Spinal cord (tissue), 10 donors: ENCODE measurements around the gene CFAP119. TPM values are rescaled to one million over a fixed set of nuclear protein-coding genes. Genes with fewer than 3 reads are reported as not detected.

Experiments used
- DNase-seq, 6 donors: peaks; one replicate each; pipeline versions ENCODE4 v3.0.0 to v3.0.0-alpha.2; 2013 to 2015; ENCODE audit warnings: low spot score in 6 of 6, low read depth in 4 of 6
- H3K27ac ChIP-seq: one replicate; pipeline ENCODE4 v1.5.1; 2013; ENCODE audit warnings: low read depth, low read length, control low read depth
- H3K27me3 ChIP-seq: one replicate; pipeline ENCODE4 v1.6.1; 2013; ENCODE audit warnings: low read length; ENCODE audit not compliant: control insufficient read depth, insufficient read depth
- H3K36me3 ChIP-seq: one replicate; pipeline ENCODE4 v1.6.1; 2013; ENCODE audit warnings: low read length; ENCODE audit not compliant: control insufficient read depth, insufficient read depth
- H3K4me1 ChIP-seq: one replicate; pipeline ENCODE4 v1.6.1; 2013; ENCODE audit warnings: low read length; ENCODE audit not compliant: control insufficient read depth, insufficient read depth
- H3K4me3 ChIP-seq: one replicate; pipeline ENCODE4 v1.5.1; 2013; ENCODE audit warnings: low read depth, low read length, control low read depth
- H3K9me3 ChIP-seq: one replicate; pipeline ENCODE4 v1.6.1; 2013; ENCODE audit warnings: low read length; ENCODE audit not compliant: control insufficient read depth, insufficient read depth
- WGBS: methylation state at CpG from one replicate; pipeline ENCODE4 v1.1.5; 2013; ENCODE audit warnings: missing lambda C conversion rate; ENCODE audit not compliant: insufficient coverage; 5-methylcytosine and 5-hydroxymethylcytosine counted together
- polyA plus RNA-seq, 2 donors: library from polyadenylated mRNA; unstranded; fragments of 120-200 nt; gene quantifications; one replicate each; pipeline ENCODE4 v1.2.1, GENCODE V29; 2013; ENCODE audit not compliant: insufficient read length in 2 of 2
- small RNA-seq: library from RNA; depleted of rRNA; stranded (forward); fragments of <200 nt; gene quantifications from one replicate; pipeline ENCODE3, GENCODE V24; 2014; ENCODE audit warnings: low replicate concordance
- total RNA-seq, 2 donors: library from RNA; depleted of rRNA in 1 of 2; stranded (reverse); fragments of 120-200 nt in 1 of 2; fragments of >200 nt in 1 of 2; gene quantifications; one replicate each; pipeline versions ENCODE4 v1.2.3 to v1.2.4, GENCODE V29; 2013 to 2014
- donor health status: healthy.

Gene CFAP119
- total and polyA plus RNA-seq, 4 donors, result 3.3 to 19.1 (median 13.6) TPM

DNA sequence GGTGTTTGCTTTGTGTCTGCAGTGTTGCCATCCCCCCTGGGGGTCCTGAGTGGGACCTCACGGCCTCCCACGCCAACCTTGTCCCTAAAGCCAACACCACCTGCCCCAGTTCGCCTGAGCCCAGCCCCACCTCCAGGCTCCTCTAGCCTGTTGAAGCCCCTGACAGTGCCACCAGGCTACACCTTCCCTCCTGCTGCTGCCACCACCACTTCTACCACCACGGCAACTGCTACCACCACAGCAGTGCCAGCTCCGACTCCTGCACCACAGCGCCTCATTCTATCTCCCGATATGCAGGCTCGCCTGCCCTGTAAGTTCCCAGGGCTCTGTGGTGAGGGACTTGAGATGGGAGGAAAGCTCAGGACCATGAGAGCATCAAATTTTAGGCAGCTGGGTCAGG lies 40.7 kb downstream of the CFAP119 start:
- H3K4me3 ChIP-seq, result no peak overlapping the region
- H3K36me3 ChIP-seq, result peaks cover 90% of the 10 kb centered on the region
- no peak for DNase-seq
- H3K27me3 ChIP-seq, result no peaks in the 10 kb centered on the region
- 99% methylated on average over 6 of the region's 8 CpGs for WGBS
- peaks cover 3% of the 10 kb centered on the region for H3K4me1 ChIP-seq
- H3K9me3 ChIP-seq, result no peaks in the 10 kb centered on the region
- H3K27ac ChIP-seq, result no peak overlapping the region

DNA sequence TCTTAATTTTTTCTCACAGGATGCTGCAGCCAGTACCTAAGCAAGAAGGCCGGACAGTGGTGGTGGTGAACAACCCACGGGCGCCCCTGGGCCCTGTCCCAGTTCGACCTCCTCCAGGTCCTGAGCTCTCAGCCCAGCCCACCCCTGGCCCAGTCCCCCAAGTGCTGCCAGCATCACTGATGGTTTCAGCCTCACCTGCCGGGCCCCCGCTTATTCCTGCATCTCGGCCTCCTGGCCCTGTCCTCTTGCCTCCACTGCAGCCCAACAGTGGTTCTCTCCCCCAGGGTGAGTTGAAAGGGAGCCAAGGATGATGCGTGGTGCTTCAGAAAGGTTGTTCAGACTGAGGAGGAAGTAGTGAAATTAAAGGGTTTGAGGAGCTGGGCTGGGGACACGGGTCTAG lies 41.2 kb downstream of the CFAP119 start:
- no peak overlapping the region for H3K4me3 ChIP-seq
- no peak for DNase-seq
- no peak overlapping the region for H3K27ac ChIP-seq
- H3K36me3 ChIP-seq, result peaks cover 91% of the 10 kb centered on the region
- no peaks in the 10 kb centered on the region for H3K9me3 ChIP-seq
- no peaks in the 10 kb centered on the region for H3K27me3 ChIP-seq
- H3K4me1 ChIP-seq, result peaks cover 3% of the 10 kb centered on the region
- 97% methylated on average over 8 of the region's 9 CpGs for WGBS

DNA sequence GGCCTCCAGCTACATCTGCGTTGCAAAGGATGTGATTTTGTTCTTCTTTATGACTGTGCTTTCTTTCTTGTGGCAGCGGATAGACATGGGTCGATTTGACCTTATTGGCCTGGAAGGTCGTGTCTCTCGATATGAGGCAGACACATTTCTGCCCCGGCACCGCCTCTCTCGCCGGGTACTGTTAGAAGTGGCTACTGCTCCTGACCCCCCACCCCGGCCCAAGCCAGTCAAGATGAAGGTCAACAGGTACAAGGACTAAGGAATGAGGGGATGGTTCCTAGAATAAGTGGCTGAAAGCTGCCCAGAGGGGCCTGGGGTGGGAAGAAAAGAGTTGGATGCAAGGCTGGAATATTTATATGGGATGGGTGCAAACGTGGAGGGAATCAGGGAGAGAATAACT lies 41.8 kb downstream of the CFAP119 start:
- peaks cover 3% of the 10 kb centered on the region for H3K4me1 ChIP-seq
- H3K27ac ChIP-seq, result no peak overlapping the region
- 96% methylated on average over 9 of the region's 11 CpGs for WGBS
- H3K4me3 ChIP-seq, result no peak overlapping the region
- H3K27me3 ChIP-seq, result no peaks in the 10 kb centered on the region
- no peaks in the 10 kb centered on the region for H3K9me3 ChIP-seq
- peaks cover 89% of the 10 kb centered on the region for H3K36me3 ChIP-seq
- no peak for DNase-seq

DNA sequence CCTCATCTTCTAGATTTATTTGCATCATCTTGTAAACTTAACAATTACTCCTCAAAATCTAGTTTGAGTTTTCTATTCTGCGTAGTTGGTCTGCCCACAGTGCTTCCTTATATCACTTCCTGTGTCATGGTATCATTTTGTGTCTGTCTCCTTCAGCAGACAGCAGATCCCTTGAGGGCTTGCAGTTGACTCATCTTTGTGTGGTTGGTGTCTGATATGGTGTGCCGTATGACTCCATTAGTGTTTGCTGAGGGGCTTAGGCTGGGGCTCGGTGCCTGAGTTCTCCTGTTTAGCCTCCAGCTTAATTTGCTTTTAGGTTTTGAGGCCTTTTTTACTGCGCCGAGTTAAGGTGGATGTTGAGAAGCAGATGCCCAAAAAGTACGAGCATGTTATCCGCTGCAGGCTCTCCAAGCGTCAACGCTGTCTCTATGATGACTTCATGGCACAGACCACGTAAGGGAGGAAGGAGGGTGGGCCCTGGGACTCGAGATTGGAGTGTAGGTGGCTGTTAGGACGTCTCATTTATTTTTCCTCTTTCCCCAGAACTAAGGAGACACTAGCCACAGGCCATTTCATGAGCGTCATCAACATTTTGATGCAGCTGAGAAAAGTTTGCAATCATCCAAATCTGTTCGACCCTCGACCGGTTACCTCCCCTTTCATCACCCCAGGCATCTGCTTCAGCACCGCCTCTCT lies 46.0 kb downstream of the CFAP119 start:
- Histone ChIP-seq H3K4me1 (no peaks in the 10 kb centered on the region), H3K27me3 (no peaks in the 10 kb centered on the region), H3K27ac (no peak overlapping the region), H3K4me3 (no peak overlapping the region), H3K36me3 (peaks cover 87% of the 10 kb centered on the region), H3K9me3 (no peaks in the 10 kb centered on the region)
- no peak for DNase-seq
- 96% methylated on average over 10 of the region's 17 CpGs for WGBS

- Histone ChIP-seq H3K4me1 (no peaks in the 10 kb centered on the region), H3K27ac (no peak overlapping the region), H3K27me3 (no peaks in the 10 kb centered on the region), H3K36me3 (peaks cover 93% of the 10 kb centered on the region), H3K9me3 (no peaks in the 10 kb centered on the region), H3K4me3 (no peak overlapping the region)
- WGBS, result 93% methylated on average over 1 of the region's 1 CpG
- no peak for DNase-seq
These were observed 50.1 kb downstream of the CFAP119 start for GRCh38 chr16:30711712-30712111.

DNA sequence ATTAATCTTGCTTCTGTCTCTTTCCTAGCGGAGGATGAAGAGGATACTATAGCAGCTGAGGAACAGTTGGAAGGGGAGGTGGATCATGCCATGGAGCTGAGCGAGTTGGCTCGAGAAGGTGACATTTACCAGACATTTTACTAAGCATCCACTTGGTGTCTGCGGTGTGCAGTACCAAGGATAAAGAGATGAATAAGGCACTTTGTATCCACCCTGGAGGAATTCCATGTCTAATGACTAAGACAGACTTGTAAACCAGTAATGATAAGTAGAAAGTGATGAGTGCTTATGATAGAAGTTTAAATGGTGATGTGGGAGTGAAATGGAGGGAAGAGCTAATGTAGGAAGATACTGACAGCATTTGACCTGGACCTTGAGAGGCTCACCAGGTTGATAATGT lies 50.9 kb downstream of the CFAP119 start:
- Histone ChIP-seq H3K36me3 (peaks cover 90% of the 10 kb centered on the region), H3K4me1 (no peaks in the 10 kb centered on the region), H3K4me3 (no peak overlapping the region), H3K27me3 (no peaks in the 10 kb centered on the region), H3K9me3 (no peaks in the 10 kb centered on the region), H3K27ac (no peak overlapping the region)
- DNase-seq, result no peak
- 90% methylated on average over 2 of the region's 4 CpGs for WGBS

Small RNAs within 50 kb of the gene (small RNA-seq; reads per million reads assigned to genes)
- 1.6 reads per million, percentile 87 among the genes with 10 or more reads in this experiment for gene SNORA30

Other genes with a start within 250 kb of the CFAP119 start
- 10 to 100 TPM; 11.2 to 37.4 TPM for gene ZNF768, start 235.5 kb downstream of the CFAP119 start, total RNA-seq
- gene ZNF768, start 235.5 kb downstream of the CFAP119 start, polyA plus RNA-seq, result 10 to 100 TPM; 54.3 to 55.7 TPM
- gene ZNF747, start 227.2 kb downstream of the CFAP119 start, total RNA-seq, result 10 to 100 TPM in 1 of 2 donors, 1 to 10 TPM in 1; 8.8 to 13.1 TPM
- 10 to 100 TPM in 1 of 2 donors, 1 to 10 TPM in 1; 9.2 to 10.6 TPM for gene ZNF747, start 227.2 kb downstream of the CFAP119 start, polyA plus RNA-seq
- 10 to 100 TPM in 1 of 2 donors, 1 to 10 TPM in 1; 5.6 to 10.7 TPM for gene ZNF764, start 203.7 kb downstream of the CFAP119 start, total RNA-seq
- gene ZNF764, start 203.7 kb downstream of the CFAP119 start, polyA plus RNA-seq, result 10 to 100 TPM in 1 of 2 donors, 1 to 10 TPM in 1; 9.7 to 15.5 TPM
- 10 to 100 TPM in 1 of 2 donors, 1 to 10 TPM in 1; 4.5 to 21.3 TPM for gene ZNF688, start 190.3 kb downstream of the CFAP119 start, total RNA-seq
- gene ZNF688, start 190.3 kb downstream of the CFAP119 start, polyA plus RNA-seq, result 10 to 100 TPM; 20.4 to 23.0 TPM
- 10 to 100 TPM; 12.5 to 18.2 TPM for gene ZNF785, start 176.4 kb downstream of the CFAP119 start, total RNA-seq
- gene ZNF785, start 176.4 kb downstream of the CFAP119 start, polyA plus RNA-seq, result 10 to 100 TPM; 20.8 to 37.7 TPM
- gene ZNF689, start 151.7 kb downstream of the CFAP119 start, total RNA-seq, result 10 to 100 TPM in 1 of 2 donors, 1 to 10 TPM in 1; 6.5 to 10.0 TPM
- gene ZNF689, start 151.7 kb downstream of the CFAP119 start, polyA plus RNA-seq, result 10 to 100 TPM; 15.1 to 15.7 TPM
- gene PRR14, start 111.1 kb downstream of the CFAP119 start, total RNA-seq, result 10 to 100 TPM in 1 of 2 donors, 1 to 10 TPM in 1; 6.3 to 19.8 TPM
- gene PRR14, start 111.1 kb downstream of the CFAP119 start, polyA plus RNA-seq, result 10 to 100 TPM; 60.2 to 65.1 TPM
- gene FBRS, start 103.6 kb downstream of the CFAP119 start, total RNA-seq, result 10 to 100 TPM; 11.5 to 26.8 TPM
- gene FBRS, start 103.6 kb downstream of the CFAP119 start, polyA plus RNA-seq, result 10 to 100 TPM; 65.3 to 69.0 TPM
- 10 to 100 TPM; 15.2 to 19.6 TPM for gene SRCAP, start 62.9 kb downstream of the CFAP119 start, total RNA-seq
- 10 to 100 TPM; 47.2 to 48.6 TPM for gene SRCAP, start 62.9 kb downstream of the CFAP119 start, polyA plus RNA-seq
- 10 to 100 TPM; 16.2 to 24.4 TPM for gene PHKG2, start 13.6 kb downstream of the CFAP119 start, total RNA-seq
- 10 to 100 TPM; 41.2 to 53.9 TPM for gene PHKG2, start 13.6 kb downstream of the CFAP119 start, polyA plus RNA-seq
- 100 to 1,000 TPM in 1 of 2 donors, 10 to 100 TPM in 1; 70.7 to 101 TPM for gene RNF40, start 260 bp upstream of the CFAP119 start, total RNA-seq
- gene RNF40, start 260 bp upstream of the CFAP119 start, polyA plus RNA-seq, result 100 to 1,000 TPM; 128 to 132 TPM
- 10 to 100 TPM in 1 of 2 donors, 1 to 10 TPM in 1; 7.8 to 24.2 TPM for gene ZNF629, start 25.1 kb upstream of the CFAP119 start, total RNA-seq
- 10 to 100 TPM; 26.5 to 27.4 TPM for gene ZNF629, start 25.1 kb upstream of the CFAP119 start, polyA plus RNA-seq
- 10 to 100 TPM; 27.0 to 71.7 TPM for gene BCL7C, start 132.0 kb upstream of the CFAP119 start, total RNA-seq
- 10 to 100 TPM; 39.7 to 48.2 TPM for gene BCL7C, start 132.0 kb upstream of the CFAP119 start, polyA plus RNA-seq
- gene CTF1, start 134.6 kb upstream of the CFAP119 start, total RNA-seq, result 1 to 10 TPM in 1 of 2 donors, under 1 TPM in 1; 0.79 to 2.1 TPM
- 1 to 10 TPM; 4.0 to 6.1 TPM for gene CTF1, start 134.6 kb upstream of the CFAP119 start, polyA plus RNA-seq
- 10 to 100 TPM; 15.8 to 23.9 TPM for gene FBXL19, start 161.5 kb upstream of the CFAP119 start, total RNA-seq
- 10 to 100 TPM; 86.4 to 90.1 TPM for gene FBXL19, start 161.5 kb upstream of the CFAP119 start, polyA plus RNA-seq
- gene ORAI3, start 187.0 kb upstream of the CFAP119 start, total RNA-seq, result 10 to 100 TPM; 10.4 to 28.0 TPM
- 10 to 100 TPM; 13.9 to 15.5 TPM for gene ORAI3, start 187.0 kb upstream of the CFAP119 start, polyA plus RNA-seq
- 1 to 10 TPM; 2.3 to 5.0 TPM for gene SETD1A, start 195.7 kb upstream of the CFAP119 start, total RNA-seq
- 10 to 100 TPM; 16.7 to 17.4 TPM for gene SETD1A, start 195.7 kb upstream of the CFAP119 start, polyA plus RNA-seq
- gene HSD3B7, start 223.1 kb upstream of the CFAP119 start, total RNA-seq, result 10 to 100 TPM in 1 of 2 donors, 1 to 10 TPM in 1; 9.2 to 14.7 TPM
- gene HSD3B7, start 223.1 kb upstream of the CFAP119 start, polyA plus RNA-seq, result 1 to 10 TPM; 5.7 to 7.6 TPM
- gene STX1B, start 248.6 kb upstream of the CFAP119 start, total RNA-seq, result 10 to 100 TPM; 16.0 to 46.5 TPM
- 100 to 1,000 TPM; 116 to 130 TPM for gene STX1B, start 248.6 kb upstream of the CFAP119 start, polyA plus RNA-seq